Mesenchymal stem cell (in vitro differentiated cells and primary cell): ENCODE measurements around the gene CXXC5.

Experiments used
- DNase-seq: peaks from one replicate; pipeline ENCODE4 v3.0.0-alpha.2; 2013
- H2AFZ ChIP-seq: one replicate; pipeline ENCODE4 v1.6.1; 2013; ENCODE audit warnings: low read depth, mild to moderate bottlenecking, control low read depth, inconsistent platforms, low read length, moderate library complexity
- H2AK5ac ChIP-seq: 2 replicates; pipeline ENCODE4 v1.6.1; 2013; ENCODE audit warnings: low read length, moderate library complexity, mild to moderate bottlenecking, inconsistent platforms; ENCODE audit not compliant: severe bottlenecking
- H2BK120ac ChIP-seq: one replicate; pipeline ENCODE4 v1.6.1; 2013; ENCODE audit warnings: low read depth, mild to moderate bottlenecking, inconsistent platforms, low read length, moderate library complexity
- H2BK12ac ChIP-seq, 2 experiments: one replicate each; pipeline ENCODE4 v1.6.1; 2013; ENCODE audit warnings: inconsistent platforms in 2 of 2, low read length in 2 of 2, mild to moderate bottlenecking in 2 of 2, moderate library complexity in 2 of 2, control low read depth in 1 of 2
- H2BK15ac ChIP-seq: one replicate; pipeline ENCODE4 v1.6.1; 2013; ENCODE audit warnings: mild to moderate bottlenecking, low read depth, inconsistent platforms; ENCODE audit not compliant: poor library complexity, severe bottlenecking
- H2BK5ac ChIP-seq: 2 replicates; pipeline ENCODE4 v1.6.1; 2013; ENCODE audit warnings: low read depth, mild to moderate bottlenecking, low read length, control low read depth, inconsistent platforms; ENCODE audit not compliant: poor library complexity, severe bottlenecking
- H3K14ac ChIP-seq, 2 experiments: one replicate each; pipeline ENCODE4 v1.6.1; 2013; ENCODE audit warnings: inconsistent platforms in 2 of 2, low read length in 2 of 2, control low read depth in 1 of 2, mild to moderate bottlenecking in 1 of 2, moderate library complexity in 1 of 2
- H3K18ac ChIP-seq, 2 experiments: one replicate each; pipeline ENCODE4 v1.6.1; 2013; ENCODE audit warnings: inconsistent platforms in 2 of 2, low read length in 2 of 2, control low read depth in 1 of 2, low read depth in 1 of 2, mild to moderate bottlenecking in 1 of 2
- H3K23ac ChIP-seq, 2 experiments: one replicate each; pipeline ENCODE4 v1.6.1; 2013; ENCODE audit warnings: inconsistent platforms in 2 of 2, low read length in 2 of 2, mild to moderate bottlenecking in 2 of 2, moderate library complexity in 2 of 2, control low read depth in 1 of 2
- H3K27ac ChIP-seq: 2 replicates; pipeline ENCODE4 v1.5.1; 2013; ENCODE audit warnings: mild to moderate bottlenecking, moderate library complexity, low read length, control low read depth, inconsistent platforms; ENCODE audit not compliant: poor library complexity, severe bottlenecking
- H3K27me3 ChIP-seq, 2 experiments: 2 replicates each; pipeline versions ENCODE4 v1.6.1 to v1.7.0; 2013; ENCODE audit warnings: low read length in 2 of 2, mild to moderate bottlenecking in 2 of 2, moderate library complexity in 2 of 2, control low read depth in 1 of 2, inconsistent platforms in 1 of 2; ENCODE audit not compliant: control insufficient read depth in 1 of 2, insufficient read depth in 1 of 2
- H3K36me3 ChIP-seq, 2 experiments: 2 replicates each; pipeline versions ENCODE4 v1.6.1 to v1.7.0; 2013; ENCODE audit warnings: low read length in 2 of 2, control low read depth in 1 of 2, inconsistent platforms in 1 of 2, low read depth in 1 of 2, mild to moderate bottlenecking in 1 of 2; ENCODE audit not compliant: insufficient read depth in 2 of 2, control insufficient read depth in 1 of 2
- H3K4ac ChIP-seq, 2 experiments: one replicate each; pipeline ENCODE4 v1.6.1; 2013; ENCODE audit warnings: inconsistent platforms in 2 of 2, low read length in 2 of 2, mild to moderate bottlenecking in 2 of 2, moderate library complexity in 2 of 2, control low read depth in 1 of 2, low read depth in 1 of 2
- H3K4me1 ChIP-seq: 2 replicates; pipeline ENCODE4 v1.6.1; 2013; ENCODE audit warnings: low read depth, low read length, control low read depth; ENCODE audit not compliant: control insufficient read depth, insufficient read depth
- H3K4me2 ChIP-seq: 2 replicates; pipeline ENCODE4 v1.6.1; 2013; ENCODE audit warnings: low read length, mild to moderate bottlenecking, inconsistent platforms; ENCODE audit not compliant: poor library complexity, severe bottlenecking
- H3K4me3 ChIP-seq, 2 experiments: 2 replicates each; pipeline versions ENCODE4 v1.5.1 to v1.7.0; 2013; ENCODE audit warnings: low read length in 2 of 2, mild to moderate bottlenecking in 2 of 2, control low read depth in 1 of 2, low read depth in 1 of 2; ENCODE audit not compliant: insufficient read depth in 1 of 2
- H3K79me1 ChIP-seq: replicated peaks from 2 replicates; pipeline ENCODE4 v1.6.1; 2013; ENCODE audit warnings: mild to moderate bottlenecking, control low read depth, low read length, inconsistent platforms; ENCODE audit not compliant: poor library complexity, severe bottlenecking
- H3K9ac ChIP-seq: 2 replicates; pipeline ENCODE4 v1.7.0; 2013; ENCODE audit warnings: mild to moderate bottlenecking, low read length, moderate library complexity
- H3K9me3 ChIP-seq: 2 replicates; pipeline ENCODE4 v1.7.0; 2013; ENCODE audit warnings: mild to moderate bottlenecking, low read length; ENCODE audit not compliant: control insufficient read depth
- H4K8ac ChIP-seq: one replicate; pipeline ENCODE4 v1.6.1; 2013; ENCODE audit warnings: inconsistent platforms, mild to moderate bottlenecking, low read length, moderate library complexity
- H4K91ac ChIP-seq: one replicate; pipeline ENCODE4 v1.6.1; 2013; ENCODE audit warnings: mild to moderate bottlenecking, low read length, inconsistent platforms
- WGBS: methylation state at CpG from one replicate; pipeline ENCODE4 v1.1.7; 2013; ENCODE audit warnings: mixed read lengths; 5-methylcytosine and 5-hydroxymethylcytosine counted together

CXXC5 gene

DNA sequence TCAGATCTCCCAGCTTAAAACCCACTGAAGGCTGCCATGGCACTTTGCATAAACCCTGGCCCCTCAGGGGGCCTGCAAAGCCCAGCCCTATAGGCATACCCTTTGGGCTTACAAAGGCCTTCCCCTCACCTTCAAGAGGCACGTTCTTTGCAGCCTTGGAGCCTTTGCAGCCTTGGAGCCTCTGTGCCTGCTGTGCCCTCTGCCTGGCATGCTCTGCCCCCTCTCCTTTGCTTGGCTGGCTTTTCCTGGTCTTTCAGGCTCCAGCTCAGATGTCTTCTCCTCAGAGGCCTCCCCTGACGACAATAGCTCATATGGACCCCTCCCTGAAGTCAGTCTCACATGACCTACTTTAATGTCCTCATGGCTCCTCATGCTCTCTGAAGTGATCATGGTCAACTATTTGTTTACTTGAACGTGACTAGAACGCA is 60.3 kb downstream of the CXXC5 start:
- Histone ChIP-seq H3K4ac (peak overlapping the region; percentile 57 to 76), H3K27ac (peak overlapping the region; percentile 71), H3K4me3 (no peak overlapping the region), H3K79me1 (no peaks in the 10 kb centered on the region), H2AFZ (no peak overlapping the region), H3K18ac (peak overlapping the region; percentile 86 to 90), H3K4me2 (no peak overlapping the region), H3K9ac (peak overlapping the region; percentile 14), H2BK12ac (peak overlapping the region; percentile 69 to 73), H4K91ac (peak overlapping the region; percentile 87), H3K36me3 (no peaks in the 10 kb centered on the region), H2BK15ac (peak overlapping the region; percentile 85), H3K9me3 (no peaks in the 10 kb centered on the region), H2BK120ac (no peak overlapping the region), H4K8ac (peak overlapping the region; percentile 82), H3K27me3 (peaks cover 0 to 4% of the 10 kb centered on the region in 2 experiments), H2BK5ac (no peak overlapping the region), H2AK5ac (peak overlapping the region; percentile 72), H3K4me1 (peaks cover 46% of the 10 kb centered on the region), H3K14ac (no peak overlapping the region), H3K23ac (no peak overlapping the region)
- 37% methylated on average over 4 of the region's 4 CpGs for WGBS
- no peak for DNase-seq

- no peak overlapping the region for H2AFZ ChIP-seq
- H4K91ac ChIP-seq, result peak overlapping the region; percentile 92
- no peaks in the 10 kb centered on the region for H3K9me3 ChIP-seq
- H3K4me2 ChIP-seq, result peak overlapping the region; percentile 59
- H2BK120ac ChIP-seq, result peak overlapping the region; percentile 95
- peaks cover 46% of the 10 kb centered on the region for H3K4me1 ChIP-seq
- H3K14ac ChIP-seq, result no peak overlapping the region
- H4K8ac ChIP-seq, result peak overlapping the region; percentile 94
- peak overlapping the region; percentile 77 for H3K27ac ChIP-seq
- peak overlapping the region; percentile 14 for H3K9ac ChIP-seq
- H3K18ac ChIP-seq, result peak overlapping the region; percentile 90 to 93
- peaks cover 0 to 4% of the 10 kb centered on the region in 2 experiments for H3K27me3 ChIP-seq
- peak overlapping the region in 1 of 2 experiments; percentile 63 for H3K4ac ChIP-seq
- H2BK15ac ChIP-seq, result peak overlapping the region; percentile 96
- 2% methylated on average over 31 of the region's 44 CpGs for WGBS
- DNase-seq, result peak; percentile 91
- peak overlapping the region in 1 of 2 experiments; percentile 83 for H2BK12ac ChIP-seq
- H2AK5ac ChIP-seq, result peak overlapping the region; percentile 72
- H3K36me3 ChIP-seq, result no peaks in the 10 kb centered on the region
- H2BK5ac ChIP-seq, result peak overlapping the region; percentile 75
- H3K79me1 ChIP-seq, result no peaks in the 10 kb centered on the region
- peak overlapping the region; percentile 25 to 34 for H3K4me3 ChIP-seq
- H3K23ac ChIP-seq, result no peak overlapping the region
Measured at GRCh38 chr5:139708877-139709581, 60.9 kb downstream of the CXXC5 start.

DNA sequence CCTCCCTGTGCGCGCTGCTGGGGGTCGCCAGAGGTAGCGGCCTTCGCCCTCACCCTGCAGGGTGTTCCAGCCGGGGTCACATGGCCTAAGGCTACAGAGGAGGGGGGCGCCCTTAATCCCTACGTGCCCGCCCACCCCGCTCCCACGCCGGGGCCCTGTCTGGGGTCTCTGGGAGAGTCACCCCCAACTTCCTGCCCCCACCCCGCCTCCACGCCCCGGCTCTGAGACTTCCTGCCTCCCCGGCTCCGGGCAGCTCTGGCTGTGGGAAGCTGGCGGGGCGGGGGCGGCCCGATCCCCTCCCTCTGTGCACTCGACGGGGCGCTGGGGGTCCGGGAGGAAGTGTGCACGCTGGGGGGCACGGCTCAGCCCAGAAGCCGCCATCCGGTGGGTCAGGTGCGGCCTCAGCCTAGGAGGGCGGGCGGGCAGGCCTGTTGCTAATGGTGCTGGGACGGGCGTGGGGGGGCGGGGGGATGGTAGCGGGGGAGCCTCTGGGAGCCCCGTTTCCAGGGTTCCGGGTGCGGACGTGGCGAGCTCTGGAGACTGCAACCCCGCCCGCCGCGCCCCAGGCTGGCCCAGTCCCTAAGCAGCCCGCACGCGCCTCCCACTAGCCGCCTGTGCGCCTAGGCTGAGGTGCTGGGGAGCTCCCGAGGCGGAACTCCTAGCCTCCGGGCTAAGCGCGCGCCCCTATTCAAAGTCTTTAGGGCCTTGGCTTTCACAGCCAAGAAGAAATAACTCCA is 61.6 kb downstream of the CXXC5 start:
- Histone ChIP-seq H3K4ac (peak overlapping the region in 1 of 2 experiments; percentile 81), H3K9me3 (no peaks in the 10 kb centered on the region), H3K4me1 (peaks cover 46% of the 10 kb centered on the region), H3K9ac (peak overlapping the region; percentile 86), H2BK5ac (peak overlapping the region; percentile 75), H3K18ac (peak overlapping the region; percentile 82 to 93), H3K4me2 (peak overlapping the region; percentile 93), H3K27me3 (peaks cover 0 to 4% of the 10 kb centered on the region in 2 experiments), H2AFZ (no peak overlapping the region), H2AK5ac (peak overlapping the region; percentile 57), H3K14ac (no peak overlapping the region), H3K27ac (peak overlapping the region; percentile 77), H3K36me3 (no peaks in the 10 kb centered on the region), H3K79me1 (no peaks in the 10 kb centered on the region), H2BK120ac (peak overlapping the region; percentile 95), H4K91ac (peak overlapping the region; percentile 92), H2BK12ac (peak overlapping the region; percentile 90 to 93), H3K23ac (no peak overlapping the region), H4K8ac (peak overlapping the region; percentile 94), H2BK15ac (peak overlapping the region; percentile 96), H3K4me3 (peak overlapping the region; percentile 25 to 34)
- peak; percentile 41 for DNase-seq
- WGBS, result 7% methylated on average over 43 of the region's 56 CpGs
